GM23248 (cell line): Measurements from ENCODE around the gene ATG16L2. TPM values are rescaled to one million over a fixed set of nuclear protein-coding genes. Genes with fewer than 3 reads are reported as not detected.
A peak's percentile ranks its signal among the peaks of the same experiment; 100 is the strongest.

ENCODE experiments used
- DNase-seq: peaks from one replicate; pipeline ENCODE4 v3.0.0-alpha.2; 2015
- H2AFZ ChIP-seq: fragments of 200-600 bp; sonication (generic); 2 replicates; pipeline ENCODE4 v1.6.1; 2016; ENCODE audit warnings: antibody characterized with exemption
- H3F3A ChIP-seq: fragments of 200-600 bp; sonication (generic); 2 replicates; pipeline ENCODE4 v1.6.1; 2016; ENCODE audit warnings: mild to moderate bottlenecking, antibody characterized with exemption, mixed run types; ENCODE audit not compliant: insufficient read depth
- H3K27ac ChIP-seq: fragments of 200-600 bp; sonication (generic); 2 replicates; pipeline ENCODE4 v1.5.1; 2016; ENCODE audit warnings: mild to moderate bottlenecking
- H3K27me3 ChIP-seq: fragments of 200-600 bp; sonication (generic); replicated peaks from 2 replicates; pipeline ENCODE4 v1.6.1; 2016; ENCODE audit warnings: mild to moderate bottlenecking; ENCODE audit not compliant: insufficient read depth
- H3K36me3 ChIP-seq: fragments of 200-600 bp; sonication (generic); 2 replicates; pipeline ENCODE4 v1.6.1; 2016; ENCODE audit warnings: low read depth, mild to moderate bottlenecking
- H3K4me1 ChIP-seq: fragments of 200-600 bp; sonication (generic); 2 replicates; pipeline ENCODE4 v1.6.1; 2016; ENCODE audit warnings: mild to moderate bottlenecking; ENCODE audit not compliant: insufficient read depth
- H3K4me2 ChIP-seq: fragments of 200-600 bp; sonication (generic); one replicate; pipeline ENCODE4 v1.6.1; 2016; ENCODE audit warnings: mild to moderate bottlenecking; ENCODE audit not compliant: unreplicated experiment
- H3K4me3 ChIP-seq: fragments of 200-600 bp; sonication (generic); 2 replicates; pipeline ENCODE4 v1.5.1; 2016; ENCODE audit warnings: mild to moderate bottlenecking
- H3K79me2 ChIP-seq: fragments of 200-600 bp; sonication (generic); 2 replicates; pipeline ENCODE4 v1.6.1; 2016; ENCODE audit warnings: mild to moderate bottlenecking; ENCODE audit not compliant: insufficient read depth
- H3K9ac ChIP-seq: fragments of 200-600 bp; sonication (generic); 2 replicates; pipeline ENCODE4 v1.6.1; 2016; ENCODE audit warnings: mild to moderate bottlenecking
- H3K9me2 ChIP-seq: fragments of 200-600 bp; sonication (generic); 2 replicates; pipeline ENCODE4 v1.6.1; 2016; ENCODE audit warnings: mixed run types, mild to moderate bottlenecking, moderate library complexity; ENCODE audit not compliant: insufficient read depth
- H3K9me3 ChIP-seq: fragments of 200-600 bp; sonication (generic); one replicate; pipeline ENCODE4 v1.6.1; 2017; ENCODE audit warnings: low read depth
- H4K20me1 ChIP-seq: fragments of 200-600 bp; sonication (generic); 2 replicates; pipeline ENCODE4 v1.6.0; 2016; ENCODE audit not compliant: insufficient read depth
- EZH2 ChIP-seq: fragments of 200-600 bp; sonication (generic); IDR thresholded peaks from 2 replicates; pipeline ENCODE4 v1.6.1; 2018; ENCODE audit warnings: antibody characterized with exemption, mild to moderate bottlenecking; ENCODE audit not compliant: insufficient read depth, poor library complexity, severe bottlenecking
- EZH2phosphoT487 ChIP-seq: fragments of 200-600 bp; sonication (generic); IDR thresholded peaks from 2 replicates; pipeline ENCODE4 v1.6.1; 2018; ENCODE audit warnings: antibody characterized with exemption, moderate library complexity, mild to moderate bottlenecking, low read depth; ENCODE audit not compliant: insufficient read depth
- WGBS, 2 experiments: methylation state at CpG; one replicate each; pipeline ENCODE4 v1.1.6; 2015 to 2017; ENCODE audit warnings: low lambda C conversion rate in 2 of 2, low coverage in 1 of 2; ENCODE audit errors: missing lambda C conversion rate in 2 of 2; 5-methylcytosine and 5-hydroxymethylcytosine counted together
- in situ Hi-C: fragments of 300-500 bp; cut with MboI; formaldehyde crosslinking; loops from 2 replicates; pipeline ENCODE4 v1.15.0; 2020
- polyA plus RNA-seq: library from polyadenylated mRNA; unstranded; fragments of >200 nt; fragmentation: Nextera tagmentation; extraction: Ambion mirVana; gene quantifications from 2 replicates; pipeline ENCODE4 v1.2.1, GENCODE V29; 2016
- total RNA-seq: library from RNA; depleted of rRNA; stranded (reverse); fragments of >200 nt; shearing (Covaris generic); gene quantifications from 2 replicates; pipeline ENCODE4 v1.2.3, GENCODE V29; 2014

Gene ATG16L2
- total and polyA plus RNA-seq, 2 experiments from 2014 or later, result 12.3 to 14.3 TPM

DNA sequence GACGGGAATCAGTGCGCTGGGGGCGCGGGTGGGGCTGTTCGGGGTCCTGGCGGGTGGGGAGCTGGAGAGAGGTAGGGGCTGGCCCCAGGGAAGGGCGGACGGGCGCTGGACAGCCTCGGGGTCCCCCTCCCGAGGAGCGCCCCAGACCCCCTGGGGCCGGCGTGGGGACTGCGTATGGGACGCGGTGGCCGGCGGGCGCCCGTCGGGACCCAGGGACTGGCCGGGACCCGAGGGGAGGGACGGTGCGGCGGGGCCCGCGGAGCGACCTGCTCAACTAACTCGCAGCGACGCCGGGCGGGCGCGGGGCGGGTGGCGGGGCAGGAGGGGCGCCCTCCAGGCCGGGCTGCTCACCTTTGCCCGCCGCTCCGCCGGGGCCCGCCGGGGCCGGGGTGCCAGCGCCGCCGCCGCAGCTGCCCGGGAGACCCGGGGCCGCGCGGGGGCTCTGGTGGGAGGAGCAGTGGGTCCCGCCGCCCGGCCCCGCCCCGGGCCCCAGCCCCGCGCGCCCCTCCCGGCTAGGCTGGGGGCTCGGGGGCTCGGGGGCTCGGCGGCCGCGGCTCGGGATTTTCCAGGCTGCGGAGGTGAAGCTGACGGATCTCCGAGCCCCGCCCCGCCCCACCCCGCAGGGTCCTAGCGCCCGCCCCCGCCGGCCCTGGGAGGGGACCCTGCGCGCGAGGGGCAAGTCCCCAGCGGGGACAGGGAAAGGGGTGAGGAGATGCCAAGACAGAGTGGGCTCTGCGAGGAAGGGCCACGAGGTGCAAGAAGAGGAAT is 32.7 kb upstream of the ATG16L2 start:
- Histone ChIP-seq H3K36me3 (no peaks in the 10 kb centered on the region), H3K4me3 (peak overlapping the region; percentile 54), H3K27me3 (no peaks in the 10 kb centered on the region), H3K9me3 (no peaks in the 10 kb centered on the region), H3K4me1 (no peaks in the 10 kb centered on the region), H3K9ac (peak overlapping the region; percentile 26; the same call in 1 of the 2 replicates), H4K20me1 (no peaks in the 10 kb centered on the region), H3K9me2 (no peaks in the 10 kb centered on the region), H3K79me2 (no peaks in the 10 kb centered on the region), H3K27ac (no peak overlapping the region), H3K4me2 (peak overlapping the region; percentile 76), H3F3A (no peaks in the 10 kb centered on the region), H2AFZ (peak overlapping the region; percentile 58)
- WGBS, 2 experiments, result 2 to 3% methylated on average over 14 to 82 of the region's 89 CpGs
- peak; percentile 34 for DNase-seq
- in situ Hi-C loops, result no loop called here
- no peak for TF ChIP-seq EZH2

DNA sequence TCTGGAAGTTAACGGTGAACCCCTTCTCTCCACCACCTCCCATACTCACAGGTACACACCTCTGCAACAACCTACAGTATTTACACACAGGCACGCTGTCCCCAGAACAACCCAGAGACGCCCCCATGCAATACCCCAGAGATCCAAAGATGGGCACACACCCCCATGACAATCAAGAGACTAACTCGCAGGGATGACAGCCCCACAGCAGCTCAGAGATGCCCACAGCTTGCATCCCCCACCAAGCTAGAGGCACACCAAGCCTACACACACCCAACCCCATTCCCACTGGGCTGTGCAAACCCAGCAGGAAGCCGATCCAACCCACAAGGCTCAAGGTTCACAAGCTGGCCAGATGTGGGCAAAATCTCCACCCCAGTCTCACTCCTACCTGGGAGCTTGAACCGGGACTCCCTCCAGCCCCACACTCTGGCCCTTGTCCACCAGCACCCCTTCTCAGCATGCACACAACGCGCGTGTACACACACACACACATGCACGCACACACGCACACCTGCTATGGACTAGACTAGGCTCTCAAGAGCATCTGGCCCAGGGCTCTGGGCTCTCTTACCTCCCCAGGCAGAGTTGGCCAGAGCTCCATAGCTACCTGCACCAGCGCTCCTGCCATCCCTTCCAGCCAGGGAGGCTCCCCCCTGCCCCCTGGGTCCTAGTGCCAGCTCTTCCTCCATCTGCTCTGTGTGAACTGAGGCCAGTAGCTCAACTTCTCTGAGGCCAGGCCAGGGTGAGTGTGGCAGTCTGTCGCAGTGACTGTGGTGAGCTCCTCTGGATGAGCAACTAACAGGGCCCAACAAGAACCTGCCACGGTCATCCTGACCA is 31.9 kb upstream of the ATG16L2 start:
- in situ Hi-C loops, result no loop called here
- WGBS, 2 experiments, result 58 to 59% methylated on average over 12 to 14 of the region's 14 CpGs
- Histone ChIP-seq H3K79me2 (no peaks in the 10 kb centered on the region), H3K9me3 (no peaks in the 10 kb centered on the region), H2AFZ (no peak overlapping the region; the same call in 1 of the 2 replicates), H3K4me2 (no peak overlapping the region), H3K9ac (no peak overlapping the region), H3K36me3 (no peaks in the 10 kb centered on the region), H3F3A (no peaks in the 10 kb centered on the region), H3K27ac (no peak overlapping the region), H3K4me3 (peak overlapping the region; percentile 37), H4K20me1 (no peaks in the 10 kb centered on the region), H3K4me1 (no peaks in the 10 kb centered on the region), H3K27me3 (no peaks in the 10 kb centered on the region), H3K9me2 (no peaks in the 10 kb centered on the region)
- no peak for TF ChIP-seq EZH2phosphoT487
- no peak for TF ChIP-seq EZH2
- no peak for DNase-seq

GRCh38 chr11:72783144-72783905 is 30.9 kb upstream of the ATG16L2 start:
- 78 to 79% methylated on average over 2 of the region's 2 CpGs for WGBS, 2 experiments
- TF ChIP-seq EZH2phosphoT487 (no peak), EZH2 (no peak)
- H3F3A ChIP-seq, result no peaks in the 10 kb centered on the region
- H3K9me2 ChIP-seq, result no peaks in the 10 kb centered on the region
- no peak overlapping the region for H3K4me3 ChIP-seq
- DNase-seq, result no peak
- H3K4me2 ChIP-seq, result no peak overlapping the region
- no peak overlapping the region for H3K27ac ChIP-seq
- H4K20me1 ChIP-seq, result no peaks in the 10 kb centered on the region
- H3K9ac ChIP-seq, result no peak overlapping the region
- in situ Hi-C loops, result no loop called here
- no peaks in the 10 kb centered on the region for H3K9me3 ChIP-seq
- H3K27me3 ChIP-seq, result no peaks in the 10 kb centered on the region
- H2AFZ ChIP-seq, result no peak overlapping the region
- no peaks in the 10 kb centered on the region for H3K36me3 ChIP-seq
- H3K4me1 ChIP-seq, result no peaks in the 10 kb centered on the region
- no peaks in the 10 kb centered on the region for H3K79me2 ChIP-seq

GRCh38 chr11:72784662-72785061 is 29.5 kb upstream of the ATG16L2 start:
- Histone ChIP-seq H3K4me1 (peaks cover 7% of the 10 kb centered on the region), H3K4me3 (no peak overlapping the region), H2AFZ (no peak overlapping the region), H3K9me3 (no peaks in the 10 kb centered on the region), H3K9ac (no peak overlapping the region), H3K27me3 (no peaks in the 10 kb centered on the region), H4K20me1 (no peaks in the 10 kb centered on the region), H3K36me3 (no peaks in the 10 kb centered on the region), H3K4me2 (no peak overlapping the region), H3K9me2 (no peaks in the 10 kb centered on the region), H3K79me2 (no peaks in the 10 kb centered on the region), H3F3A (no peaks in the 10 kb centered on the region), H3K27ac (no peak overlapping the region)
- no peak for TF ChIP-seq EZH2phosphoT487
- no peak for TF ChIP-seq EZH2
- 86 to 90% methylated on average over 10 of the region's 10 CpGs for WGBS, 2 experiments
- DNase-seq, result no peak
- in situ Hi-C loops, result no loop called here
